HepG2 (cell line): ENCODE measurements around the gene BIRC5. TPM values are rescaled to one million over a fixed set of nuclear protein-coding genes. Genes with fewer than 3 reads are reported as not detected.

Experiments used
- EED ChIP-seq: sonication (generic); formaldehyde crosslinking; IDR thresholded peaks from 2 replicates; pipeline ENCODE4 v1.5.0; 2020; ENCODE audit warnings: mild to moderate bottlenecking, missing genetic modification reagents
- HNRNPK ChIP-seq: fragments of 200-400 bp; formaldehyde crosslinking; IDR thresholded peaks from 2 replicates; pipeline ENCODE4 v1.6.1; 2018; ENCODE audit warnings: low read length, low read depth, moderate library complexity, mild to moderate bottlenecking; ENCODE audit not compliant: poor library complexity, severe bottlenecking
- KLF13 ChIP-seq: sonication (generic); formaldehyde crosslinking; IDR thresholded peaks from 2 replicates; pipeline ENCODE4 v1.4.0; 2020; ENCODE audit warnings: mild to moderate bottlenecking, missing genetic modification reagents
- MAF1 ChIP-seq: sonication (generic); formaldehyde crosslinking; IDR thresholded peaks from 2 replicates; pipeline ENCODE4 v1.5.0; 2020; ENCODE audit warnings: missing genetic modification reagents, borderline replicate concordance
- MED13 ChIP-seq: sonication (generic); formaldehyde crosslinking; IDR thresholded peaks from 2 replicates; pipeline ENCODE4 v1.5.0; 2020; ENCODE audit warnings: missing genetic modification reagents
- NFATC3 ChIP-seq: sonication (generic); formaldehyde crosslinking; IDR thresholded peaks from 2 replicates; pipeline ENCODE4 v1.5.1; 2020; ENCODE audit warnings: mild to moderate bottlenecking, missing genetic modification reagents
- NFE2L1 ChIP-seq: sonication (generic); formaldehyde crosslinking; IDR thresholded peaks from 2 replicates; pipeline ENCODE4 v1.4.0; 2020; ENCODE audit warnings: missing genetic modification reagents, mild to moderate bottlenecking, borderline replicate concordance
- PHF5A ChIP-seq: IDR thresholded peaks from one replicate; pipeline ENCODE4 v1.6.1; 2018; ENCODE audit warnings: low read depth, missing genetic modification reagents; ENCODE audit not compliant: unreplicated experiment
- RFXANK ChIP-seq: IDR thresholded peaks from 2 replicates; pipeline ENCODE4 v1.6.1; 2016
- TBP ChIP-seq: sonication (generic); formaldehyde crosslinking; IDR thresholded peaks from 2 replicates; pipeline ENCODE4 v1.5.0; 2020; ENCODE audit warnings: missing genetic modification reagents
- TP53 ChIP-seq: sonication (generic); formaldehyde crosslinking; conservative IDR thresholded peaks from 2 replicates; pipeline ENCODE4 v1.4.0; 2020; ENCODE audit warnings: missing genetic modification reagents
- ZBTB34 ChIP-seq: sonication (generic); formaldehyde crosslinking; IDR thresholded peaks from 2 replicates; pipeline ENCODE4 v1.8.0; 2022; ENCODE audit warnings: mild to moderate bottlenecking, missing genetic modification reagents
- ZKSCAN8 ChIP-seq: IDR thresholded peaks from 2 replicates; pipeline ENCODE4 v1.6.1; 2016; ENCODE audit warnings: borderline replicate concordance, missing genetic modification reagents, missing compliant biosample characterization
- ZNF101 ChIP-seq: sonication (generic); formaldehyde crosslinking; IDR thresholded peaks from 2 replicates; pipeline ENCODE4 v1.4.0; 2020; ENCODE audit warnings: mild to moderate bottlenecking, low read depth, missing genetic modification reagents, borderline replicate concordance
- ZNF225 ChIP-seq: sonication (generic); formaldehyde crosslinking; IDR thresholded peaks from 2 replicates; pipeline ENCODE4 v1.4.0; 2020; ENCODE audit warnings: mild to moderate bottlenecking, missing genetic modification reagents
- ZNF317 ChIP-seq: sonication (generic); formaldehyde crosslinking; IDR thresholded peaks from 2 replicates; pipeline ENCODE4 v1.5.0; 2020; ENCODE audit warnings: mild to moderate bottlenecking, missing genetic modification reagents
- ZNF451 ChIP-seq: sonication (generic); formaldehyde crosslinking; IDR thresholded peaks from 2 replicates; pipeline ENCODE4 v1.5.0; 2020; ENCODE audit warnings: mild to moderate bottlenecking, missing genetic modification reagents
- ZNF530 ChIP-seq: sonication (generic); formaldehyde crosslinking; IDR thresholded peaks from 2 replicates; pipeline ENCODE4 v1.5.0; 2020; ENCODE audit warnings: low read depth, mild to moderate bottlenecking, missing genetic modification reagents
- ZNF609 ChIP-seq: sonication (generic); formaldehyde crosslinking; IDR thresholded peaks from 2 replicates; pipeline ENCODE4 v1.4.0; 2020; ENCODE audit warnings: mild to moderate bottlenecking, missing genetic modification reagents, borderline replicate concordance
- ZNF614 ChIP-seq: IDR thresholded peaks from 2 replicates; pipeline ENCODE4 v1.6.1; 2018; ENCODE audit warnings: missing biosample characterization, missing genetic modification reagents, inconsistent platforms, borderline replicate concordance
- ZNF781 ChIP-seq: sonication (generic); formaldehyde crosslinking; IDR thresholded peaks from 2 replicates; pipeline ENCODE4 v1.5.1; 2020; ENCODE audit warnings: borderline replicate concordance, mild to moderate bottlenecking, missing genetic modification reagents; ENCODE audit errors: not compliant biosample characterization
- polyA plus RNA-seq, 8 experiments: library from polyadenylated mRNA; depleted of rRNA in 3 of 8; stranded (reverse) in 7 of 8; unstranded in 1 of 8; fragments of >200 nt; fragmentation: Illumina TruSeq in 4 of 8; extraction: Trizol in 4 of 8; gene quantifications; 2 replicates each; pipeline versions ENCODE4 v1.2.1 to v1.2.3, GENCODE V29; 2011 to 2016; ENCODE audit warnings: low read depth in 4 of 8, missing spikeins in 1 of 8, mixed read lengths in 1 of 8; ENCODE audit not compliant: insufficient read depth in 1 of 8
- total RNA-seq, 5 experiments: library from RNA; depleted of rRNA; stranded (reverse); fragments of >200 nt; fragmentation: Illumina TruSeq; extraction: Trizol; gene quantifications; 2 replicates each; pipeline ENCODE4 v1.2.3, GENCODE V29; 2016; ENCODE audit warnings: low read depth in 1 of 5
- TF ChIP-seq, protein P1 (sequence below): sonication (generic); formaldehyde crosslinking; IDR thresholded peaks from 2 replicates; pipeline ENCODE4 v1.5.0; 2020; ENCODE audit warnings: mild to moderate bottlenecking, missing genetic modification reagents

Gene BIRC5
- total and polyA plus RNA-seq, 2 of the 13 experiments (the other 11 are each of a cell fraction or from before 2014, with no cell fraction given): 30.3 to 135 TPM

GRCh38 chr17:78214016-78214705 is at the start of gene BIRC5 (continued):
- peak; percentile 59; the same call in 1 of the 2 replicates for TF ChIP-seq ZNF451 (CRISPR knock-in tag)
- TF ChIP-seq EED (CRISPR knock-in tag): 0 out of 2 replicates have a peak, but pooled peaks have one; percentile 86
- TF ChIP-seq PHF5A (CRISPR knock-in tag): peak; percentile 34
- TF ChIP-seq MAF1: no peak
- 0 out of 2 replicates have a peak, but pooled peaks have one; percentile 89 for TF ChIP-seq ZNF101
- TF ChIP-seq NFE2L1 (CRISPR knock-in tag): no peak
- peak; percentile 78 for TF ChIP-seq HNRNPK
- TF ChIP-seq ZNF317 (CRISPR knock-in tag): 0 out of 2 replicates have a peak, but pooled peaks have one; percentile 69
- 0 out of 2 replicates have a peak, but pooled peaks have one; percentile 41 for TF ChIP-seq ZBTB34 (CRISPR knock-in tag)
- TF ChIP-seq, protein P1, sequence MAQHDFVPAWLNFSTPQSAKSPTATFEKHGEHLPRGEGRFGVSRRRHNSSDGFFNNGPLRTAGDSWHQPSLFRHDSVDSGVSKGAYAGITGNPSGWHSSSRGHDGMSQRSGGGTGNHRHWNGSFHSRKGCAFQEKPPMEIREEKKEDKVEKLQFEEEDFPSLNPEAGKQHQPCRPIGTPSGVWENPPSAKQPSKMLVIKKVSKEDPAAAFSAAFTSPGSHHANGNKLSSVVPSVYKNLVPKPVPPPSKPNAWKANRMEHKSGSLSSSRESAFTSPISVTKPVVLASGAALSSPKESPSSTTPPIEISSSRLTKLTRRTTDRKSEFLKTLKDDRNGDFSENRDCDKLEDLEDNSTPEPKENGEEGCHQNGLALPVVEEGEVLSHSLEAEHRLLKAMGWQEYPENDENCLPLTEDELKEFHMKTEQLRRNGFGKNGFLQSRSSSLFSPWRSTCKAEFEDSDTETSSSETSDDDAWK: no peak
- peak; percentile 57; the same call in 1 of the 2 replicates for TF ChIP-seq ZNF609
- no peak for TF ChIP-seq ZNF225 (CRISPR knock-in tag)
- 0 out of 2 replicates have a peak, but pooled peaks have one; percentile 62 for TF ChIP-seq MED13 (CRISPR knock-in tag)
- TF ChIP-seq TP53: peak; percentile 77; the same call in 1 of the 2 replicates
- TF ChIP-seq ZNF530 (CRISPR knock-in tag): no peak
- TF ChIP-seq ZKSCAN8: no peak; the same call in 1 of the 2 replicates
- no peak for TF ChIP-seq KLF13 (CRISPR knock-in tag)
- no peak for TF ChIP-seq RFXANK (CRISPR knock-in tag)
- peak; percentile 46; the same call in 1 of the 2 replicates for TF ChIP-seq ZNF614 (CRISPR knock-in tag)
- TF ChIP-seq ZNF781: peak; percentile 80
- TF ChIP-seq TBP (CRISPR knock-in tag): peak; percentile 95; the same call in 1 of the 2 replicates
- TF ChIP-seq NFATC3 (CRISPR knock-in tag): peak; percentile 81; the same call in 1 of the 2 replicates
